ENCODE data around the gene HERPUD2. TPM values are rescaled to one million over a fixed set of nuclear protein-coding genes. Genes with fewer than 3 reads are reported as not detected.

Gene HERPUD2, protein sequence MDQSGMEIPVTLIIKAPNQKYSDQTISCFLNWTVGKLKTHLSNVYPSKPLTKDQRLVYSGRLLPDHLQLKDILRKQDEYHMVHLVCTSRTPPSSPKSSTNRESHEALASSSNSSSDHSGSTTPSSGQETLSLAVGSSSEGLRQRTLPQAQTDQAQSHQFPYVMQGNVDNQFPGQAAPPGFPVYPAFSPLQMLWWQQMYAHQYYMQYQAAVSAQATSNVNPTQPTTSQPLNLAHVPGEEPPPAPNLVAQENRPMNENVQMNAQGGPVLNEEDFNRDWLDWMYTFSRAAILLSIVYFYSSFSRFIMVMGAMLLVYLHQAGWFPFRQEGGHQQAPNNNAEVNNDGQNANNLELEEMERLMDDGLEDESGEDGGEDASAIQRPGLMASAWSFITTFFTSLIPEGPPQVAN
- 10 to 100 TPM; 21.2 to 26.5 (median 22.6) TPM for total RNA-seq (2021; fragmentation: NEBNext Ultra II Directional; extraction: Animal tissue kit (Norgen Biotek cat#: 25700))
- long read RNA-seq, transcript HERPUD2-201 (9 exons, 2,474 nt): minor isoform, 5 of 35 reads
- long read RNA-seq, transcript HERPUD2-202 (8 exons, 3,057 nt): major isoform, 12 of 35 reads
- long read RNA-seq, partial matches to known transcripts: 15 of 35 reads
- long read RNA-seq, other reads (novel, unspliced or antisense): 3 of 35 reads

DNA sequence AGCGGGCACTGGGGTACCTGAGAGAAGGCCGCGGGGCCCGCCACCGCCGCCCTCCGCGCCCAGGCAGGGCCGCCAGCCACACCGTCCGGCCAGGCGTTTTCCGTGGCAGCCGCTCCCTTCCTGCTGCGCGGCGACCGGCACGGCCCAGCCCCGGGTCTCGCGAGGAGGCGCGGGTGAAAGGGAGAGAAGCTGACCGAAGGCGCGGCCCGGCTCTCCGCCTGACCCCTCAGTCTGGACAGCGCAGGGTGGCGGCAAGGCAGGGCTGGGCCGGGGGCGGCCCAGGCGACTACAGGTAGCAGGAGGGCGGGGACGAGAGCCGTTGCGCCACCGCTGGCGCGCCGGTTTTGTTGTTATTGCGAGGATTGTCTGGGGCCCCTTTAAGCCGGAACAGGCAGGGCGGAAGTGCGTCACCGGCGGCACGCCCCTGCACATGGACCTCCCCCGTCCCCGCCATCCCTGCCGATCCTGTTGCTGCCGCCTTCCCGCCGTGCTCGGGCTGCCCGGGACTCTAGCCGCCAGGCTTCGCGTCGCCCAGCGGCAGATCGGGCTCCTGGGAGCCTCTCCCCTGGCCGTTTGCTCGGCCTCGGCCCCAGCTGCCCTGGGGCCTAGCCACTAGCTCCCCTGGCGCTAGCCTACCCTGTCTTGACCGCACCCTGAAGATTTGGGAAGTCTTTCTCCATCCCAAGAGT lies at the start of gene HERPUD2:
HERPUD2 (minus strand) TSS at position 352 of the 689 bp plus-strand sequence. CDS start 805 bp downstream, outside the sequence.
- Mint-ChIP-seq H3K27ac (peak within 1 kb of the TSS; percentile 95), H3K9me3 (no peaks in the 10 kb centered on the region), H3K27me3 (ENCODE audit: insufficient read depth) (no peaks in the 10 kb centered on the region), H3K4me3 (peak within 1 kb of the TSS; percentile 97), H3K36me3 (ENCODE audit: low read depth) (peaks cover 46% of the 10 kb centered on the region), H3K4me1 (ENCODE audit: low read depth) (peaks cover 68% of the 10 kb centered on the region)
- TF ChIP-seq, protein P1, sequence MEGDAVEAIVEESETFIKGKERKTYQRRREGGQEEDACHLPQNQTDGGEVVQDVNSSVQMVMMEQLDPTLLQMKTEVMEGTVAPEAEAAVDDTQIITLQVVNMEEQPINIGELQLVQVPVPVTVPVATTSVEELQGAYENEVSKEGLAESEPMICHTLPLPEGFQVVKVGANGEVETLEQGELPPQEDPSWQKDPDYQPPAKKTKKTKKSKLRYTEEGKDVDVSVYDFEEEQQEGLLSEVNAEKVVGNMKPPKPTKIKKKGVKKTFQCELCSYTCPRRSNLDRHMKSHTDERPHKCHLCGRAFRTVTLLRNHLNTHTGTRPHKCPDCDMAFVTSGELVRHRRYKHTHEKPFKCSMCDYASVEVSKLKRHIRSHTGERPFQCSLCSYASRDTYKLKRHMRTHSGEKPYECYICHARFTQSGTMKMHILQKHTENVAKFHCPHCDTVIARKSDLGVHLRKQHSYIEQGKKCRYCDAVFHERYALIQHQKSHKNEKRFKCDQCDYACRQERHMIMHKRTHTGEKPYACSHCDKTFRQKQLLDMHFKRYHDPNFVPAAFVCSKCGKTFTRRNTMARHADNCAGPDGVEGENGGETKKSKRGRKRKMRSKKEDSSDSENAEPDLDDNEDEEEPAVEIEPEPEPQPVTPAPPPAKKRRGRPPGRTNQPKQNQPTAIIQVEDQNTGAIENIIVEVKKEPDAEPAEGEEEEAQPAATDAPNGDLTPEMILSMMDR (IDR thresholded peaks at IDR 0.05): no peak
- peak; percentile 76 for DNase-seq

DNA sequence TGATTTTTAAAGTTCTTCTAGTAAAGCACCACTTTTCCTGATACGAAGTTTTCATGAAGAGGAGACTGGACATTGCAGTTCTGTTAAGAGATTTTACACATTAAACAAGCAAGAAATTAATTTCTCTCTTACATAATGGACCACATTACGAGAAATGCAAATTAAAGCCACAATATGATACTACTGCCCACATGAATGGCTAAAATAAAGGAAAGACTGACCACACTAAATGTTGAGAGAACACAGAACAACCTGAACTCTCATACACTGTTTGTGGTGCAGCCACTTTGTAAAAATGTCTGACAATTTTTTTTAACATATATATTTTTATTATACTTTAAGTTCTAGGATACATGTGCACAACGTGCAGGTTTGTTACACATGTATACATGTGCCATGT lies 44.0 kb upstream of the HERPUD2 start:
- no peak overlapping the region for H3K27ac Mint-ChIP-seq
- no peak overlapping the region for H3K4me3 Mint-ChIP-seq
- no peaks in the 10 kb centered on the region for H3K36me3 Mint-ChIP-seq (ENCODE audit: low read depth)
- H3K4me1 Mint-ChIP-seq (ENCODE audit: low read depth): peaks cover 12% of the 10 kb centered on the region
- DNase-seq: no peak
- H3K9me3 Mint-ChIP-seq: no peaks in the 10 kb centered on the region
- TF ChIP-seq, protein P1 (IDR thresholded peaks at IDR 0.05): no peak
- peaks cover 14% of the 10 kb centered on the region for H3K27me3 Mint-ChIP-seq (ENCODE audit: insufficient read depth)

DNA sequence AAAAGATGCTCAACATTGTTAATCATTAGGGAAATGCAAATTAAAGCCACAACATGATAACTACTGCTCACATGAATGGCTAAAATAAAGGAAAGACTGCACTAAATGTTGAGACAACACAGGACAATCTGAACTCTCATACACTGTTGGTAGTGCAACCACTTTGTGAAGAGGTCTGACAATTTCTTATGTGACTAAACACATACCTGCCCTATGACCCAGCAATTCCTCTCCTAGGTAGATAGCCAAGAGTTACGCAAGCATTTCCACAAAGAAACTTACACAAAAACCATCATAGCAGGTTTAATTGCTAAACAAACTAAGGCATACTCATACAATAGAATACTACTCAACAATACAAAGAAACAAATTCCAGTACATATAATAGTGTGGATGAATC lies 41.8 kb upstream of the HERPUD2 start:
- peak; percentile 34 for DNase-seq
- Mint-ChIP-seq H3K4me1 (ENCODE audit: low read depth) (peaks cover 16% of the 10 kb centered on the region), H3K9me3 (no peaks in the 10 kb centered on the region), H3K36me3 (ENCODE audit: low read depth) (no peaks in the 10 kb centered on the region), H3K27ac (no peak overlapping the region), H3K27me3 (ENCODE audit: insufficient read depth) (peaks cover 12% of the 10 kb centered on the region), H3K4me3 (no peak overlapping the region)
- TF ChIP-seq, protein P1 (IDR thresholded peaks at IDR 0.05): no peak

DNA sequence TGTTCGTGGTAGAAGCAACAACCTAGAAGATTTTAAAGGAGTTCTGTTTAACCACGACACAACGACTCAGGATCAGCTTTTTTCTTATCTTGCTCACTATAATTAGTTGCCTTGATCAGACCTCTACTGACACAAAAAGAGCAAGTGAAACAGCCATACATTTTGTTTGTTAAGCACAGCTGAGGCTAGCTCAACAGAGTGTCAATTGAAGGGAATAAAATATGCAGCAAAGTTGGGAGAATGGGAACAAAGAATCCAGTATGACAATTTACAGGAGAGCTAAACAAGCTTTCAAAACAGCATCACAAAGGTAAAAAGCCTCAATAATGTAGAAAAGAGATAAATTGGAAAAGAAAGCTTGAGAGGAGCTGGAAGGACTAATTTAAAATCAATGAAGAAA lies 40.5 kb upstream of the HERPUD2 start:
- Mint-ChIP-seq H3K27me3 (ENCODE audit: insufficient read depth) (peaks cover 9% of the 10 kb centered on the region), H3K4me1 (ENCODE audit: low read depth) (peaks cover 16% of the 10 kb centered on the region), H3K36me3 (ENCODE audit: low read depth) (no peaks in the 10 kb centered on the region), H3K4me3 (no peak overlapping the region), H3K27ac (no peak overlapping the region), H3K9me3 (no peaks in the 10 kb centered on the region)
- DNase-seq: no peak
- TF ChIP-seq, protein P1 (IDR thresholded peaks at IDR 0.05): no peak

DNA sequence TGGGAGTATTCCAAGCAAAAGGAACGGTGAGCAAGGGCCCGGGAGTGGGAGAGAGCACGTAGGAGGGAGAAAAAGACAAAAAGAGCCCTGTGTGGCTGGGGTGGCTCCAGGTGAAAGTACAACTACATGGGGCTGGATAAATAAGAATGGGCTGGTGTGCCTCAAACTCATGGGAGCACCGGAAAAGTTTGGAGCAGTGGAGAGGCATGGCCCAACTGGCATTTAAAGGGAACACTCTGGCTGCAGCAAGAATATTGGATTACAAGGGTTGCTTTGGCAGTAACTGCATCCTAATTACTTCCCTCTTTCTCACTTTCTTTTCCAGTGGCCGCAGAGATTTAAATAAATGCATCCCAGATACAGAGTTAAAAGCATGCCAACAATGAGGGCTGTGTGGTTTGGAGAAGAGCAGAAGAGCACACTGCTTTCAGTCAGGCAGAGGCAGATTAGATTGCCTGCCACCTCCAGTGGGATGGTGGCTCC lies 39.1 kb upstream of the HERPUD2 start:
- no peak overlapping the region for H3K4me3 Mint-ChIP-seq

More for the DNA sequence above, 39.1 kb upstream of the HERPUD2 start:
- TF ChIP-seq, protein P1 (IDR thresholded peaks at IDR 0.05): no peak
- Mint-ChIP-seq H3K36me3 (ENCODE audit: low read depth) (no peaks in the 10 kb centered on the region), H3K9me3 (no peaks in the 10 kb centered on the region), H3K27me3 (ENCODE audit: insufficient read depth) (peaks cover 13% of the 10 kb centered on the region), H3K27ac (no peak overlapping the region), H3K4me1 (ENCODE audit: low read depth) (peaks cover 16% of the 10 kb centered on the region)
- DNase-seq: no peak
